HG03457 (cell line): ENCODE results near the gene LIMD2.

ENCODE experiments used
- ATAC-seq: cut with Tn5 transposase; IDR thresholded peaks from one replicate; pipeline ENCODE4 v1.9.1; 2021; ENCODE audit warnings: moderate number of reproducible peaks; ENCODE audit not compliant: unreplicated experiment

LIMD2 gene

DNA sequence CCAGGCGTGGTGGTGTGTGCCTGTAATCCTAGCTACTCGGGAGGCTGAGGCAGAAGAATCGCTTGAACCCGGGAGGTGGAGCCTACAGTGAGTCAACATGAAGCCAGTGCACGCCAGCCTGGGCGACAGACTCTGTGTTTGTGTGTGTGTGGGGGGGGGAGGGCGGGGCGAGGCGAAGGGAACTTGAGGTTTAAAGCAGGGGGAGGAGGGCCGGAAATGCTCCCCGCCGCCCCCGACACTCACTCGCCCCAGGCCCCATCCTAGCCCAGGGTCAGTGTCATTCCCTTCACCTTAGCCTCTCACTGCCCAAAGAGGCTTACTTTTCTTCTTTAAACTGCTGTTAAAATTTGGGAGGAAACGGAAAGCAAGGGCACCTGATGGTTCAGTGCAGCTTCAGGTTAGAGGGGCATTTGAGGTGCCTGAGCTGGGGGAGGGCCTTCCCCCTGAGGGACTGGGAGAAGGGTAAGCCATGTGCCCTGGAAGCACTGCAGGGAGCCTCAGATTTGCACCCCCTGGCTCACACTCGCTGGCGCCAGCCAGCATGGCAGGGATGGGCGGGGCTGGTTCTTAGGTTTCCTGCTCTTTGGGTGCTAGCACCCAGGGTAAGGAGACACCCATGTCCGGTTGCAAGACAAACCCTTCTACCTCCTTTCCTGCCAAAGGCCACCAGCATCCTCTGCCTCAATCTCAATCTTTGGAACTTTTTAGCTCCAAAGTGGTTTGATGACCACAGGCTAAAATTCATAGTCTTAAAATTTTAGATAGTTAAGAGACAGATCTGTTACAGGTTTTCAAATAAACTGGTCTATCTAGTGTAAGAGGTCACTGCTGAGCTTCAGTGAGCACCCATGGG is 2.2 kb upstream of the LIMD2 start:
- no peak for ATAC-seq

DNA sequence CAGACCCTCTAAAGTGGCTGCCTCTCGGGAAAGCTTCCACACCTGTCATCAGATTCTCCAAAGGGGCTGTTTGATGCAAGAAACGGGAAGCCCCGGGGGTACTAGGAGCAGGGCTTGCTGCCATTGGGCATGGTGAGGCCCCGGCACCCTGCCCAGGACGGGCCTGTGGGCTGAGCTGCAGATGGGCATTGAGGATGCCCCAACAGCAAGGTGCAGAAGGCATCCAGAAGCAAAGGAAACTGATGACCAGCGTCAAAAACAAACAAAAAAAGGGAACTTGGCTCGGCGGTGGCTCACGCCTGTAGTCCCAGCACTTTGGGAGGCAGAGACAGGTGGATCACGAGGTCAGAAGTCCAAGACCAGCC is 1.5 kb upstream of the LIMD2 start:
- no peak for ATAC-seq

DNA sequence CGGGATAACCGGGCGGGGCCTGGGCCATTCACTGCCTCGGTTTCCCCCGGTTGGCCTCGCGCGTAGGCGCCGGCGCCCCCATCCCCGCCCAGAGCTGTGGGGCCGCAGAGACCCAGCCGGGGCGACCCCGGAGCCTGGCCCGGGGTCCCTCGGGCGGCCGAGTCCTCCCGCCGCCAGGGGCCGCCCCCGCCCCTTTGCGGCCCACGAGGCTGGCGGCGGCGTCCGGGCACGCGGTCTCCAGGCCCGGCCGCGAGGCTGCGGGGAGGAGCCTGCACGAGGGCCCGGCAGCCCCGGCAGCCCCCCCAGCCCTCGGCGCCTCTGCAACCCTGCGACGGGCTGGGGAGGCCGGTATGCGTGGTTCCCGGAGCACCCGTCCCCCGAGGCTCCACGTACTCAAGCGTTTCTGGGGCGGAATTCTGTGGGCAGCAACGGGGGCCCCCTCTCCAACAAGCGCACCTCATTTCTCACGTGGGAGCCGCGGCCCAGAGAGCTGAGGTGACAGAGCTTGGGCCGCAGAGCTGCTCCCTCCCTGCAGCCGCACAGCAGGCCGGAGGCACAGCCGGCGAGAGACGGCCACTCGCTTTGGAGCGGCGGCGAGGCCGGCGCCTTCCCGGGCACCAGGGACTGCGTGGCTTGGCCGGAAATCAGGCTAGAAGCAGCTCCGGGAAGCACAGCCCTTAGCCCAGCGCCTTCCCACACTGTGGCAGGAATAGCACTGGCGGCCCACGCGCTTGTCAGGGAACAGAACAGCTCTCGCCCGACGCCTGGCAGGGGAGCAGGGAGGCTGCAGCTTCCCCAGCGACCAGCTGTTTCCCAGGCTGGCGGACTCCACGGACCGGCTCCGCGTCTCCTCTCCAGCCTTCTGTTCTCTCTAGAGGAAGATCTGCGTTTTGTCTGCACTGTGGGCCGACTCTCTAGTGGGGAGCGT is 867 bp upstream of the LIMD2 start:
- ATAC-seq, result no peak

DNA sequence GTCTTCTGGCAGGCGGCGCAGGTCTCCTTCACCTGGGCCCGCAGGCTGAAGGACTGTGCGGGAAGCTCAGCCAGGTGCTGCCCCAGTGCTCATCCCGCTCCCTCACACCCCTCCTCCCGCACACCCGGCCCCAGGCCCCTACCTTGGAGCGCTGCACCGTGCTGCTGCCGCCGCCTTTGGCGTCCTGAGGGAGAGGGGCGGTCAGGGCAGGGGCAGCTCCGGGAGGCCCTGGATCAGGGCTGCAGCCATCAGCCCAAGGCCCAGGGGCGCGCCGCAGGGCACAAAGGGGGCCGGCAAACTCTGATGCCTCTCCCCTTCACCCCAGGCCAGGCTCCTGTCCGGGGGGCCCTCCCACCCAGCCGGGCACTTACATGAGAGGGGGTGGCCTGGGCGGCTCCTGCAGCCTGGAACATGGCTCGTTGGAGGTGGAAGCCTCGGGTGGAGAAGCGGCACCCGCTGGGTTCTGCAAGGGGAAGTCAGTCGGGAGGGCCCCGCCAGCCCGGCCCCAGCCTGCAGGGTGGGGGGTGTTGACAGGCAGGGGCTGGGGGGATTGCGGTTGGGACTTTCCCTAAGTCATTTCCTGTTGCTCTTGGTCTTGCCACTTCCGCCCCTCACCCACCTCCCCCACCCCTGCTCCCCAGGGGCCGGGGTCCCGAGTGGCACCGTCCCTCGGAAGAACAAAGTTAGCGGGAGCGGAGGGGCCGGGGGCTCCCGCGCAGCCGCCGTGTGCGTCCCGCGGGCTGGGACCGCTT is 863 bp downstream of the LIMD2 start:
- no peak for ATAC-seq

DNA sequence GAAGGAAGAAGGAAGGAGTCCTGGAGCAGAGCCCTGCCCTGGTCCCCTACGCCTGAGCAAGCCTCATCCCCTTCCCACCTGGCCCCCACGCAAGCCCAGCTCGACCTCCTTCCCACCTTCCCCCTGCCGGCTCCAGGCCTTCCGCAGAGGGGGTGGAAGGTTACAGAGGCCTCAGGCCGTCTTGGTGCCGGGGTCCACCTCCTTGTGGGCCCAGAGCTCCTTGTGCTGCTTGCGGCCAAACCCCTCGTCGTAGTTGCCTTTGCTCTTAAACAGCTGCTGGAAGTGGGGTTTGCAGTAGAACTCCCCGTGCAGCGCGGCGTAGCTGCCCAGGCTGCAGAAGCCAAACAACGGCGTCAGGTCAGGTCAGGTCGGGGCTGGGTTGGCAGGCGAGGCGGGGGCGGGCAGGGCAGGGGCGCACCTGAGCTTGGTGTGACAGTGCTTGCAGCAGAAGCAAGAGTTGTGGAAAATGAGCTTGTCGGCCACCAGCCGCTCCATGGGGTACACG is 1.5 kb downstream of the LIMD2 start:
- ATAC-seq, result no peak

DNA sequence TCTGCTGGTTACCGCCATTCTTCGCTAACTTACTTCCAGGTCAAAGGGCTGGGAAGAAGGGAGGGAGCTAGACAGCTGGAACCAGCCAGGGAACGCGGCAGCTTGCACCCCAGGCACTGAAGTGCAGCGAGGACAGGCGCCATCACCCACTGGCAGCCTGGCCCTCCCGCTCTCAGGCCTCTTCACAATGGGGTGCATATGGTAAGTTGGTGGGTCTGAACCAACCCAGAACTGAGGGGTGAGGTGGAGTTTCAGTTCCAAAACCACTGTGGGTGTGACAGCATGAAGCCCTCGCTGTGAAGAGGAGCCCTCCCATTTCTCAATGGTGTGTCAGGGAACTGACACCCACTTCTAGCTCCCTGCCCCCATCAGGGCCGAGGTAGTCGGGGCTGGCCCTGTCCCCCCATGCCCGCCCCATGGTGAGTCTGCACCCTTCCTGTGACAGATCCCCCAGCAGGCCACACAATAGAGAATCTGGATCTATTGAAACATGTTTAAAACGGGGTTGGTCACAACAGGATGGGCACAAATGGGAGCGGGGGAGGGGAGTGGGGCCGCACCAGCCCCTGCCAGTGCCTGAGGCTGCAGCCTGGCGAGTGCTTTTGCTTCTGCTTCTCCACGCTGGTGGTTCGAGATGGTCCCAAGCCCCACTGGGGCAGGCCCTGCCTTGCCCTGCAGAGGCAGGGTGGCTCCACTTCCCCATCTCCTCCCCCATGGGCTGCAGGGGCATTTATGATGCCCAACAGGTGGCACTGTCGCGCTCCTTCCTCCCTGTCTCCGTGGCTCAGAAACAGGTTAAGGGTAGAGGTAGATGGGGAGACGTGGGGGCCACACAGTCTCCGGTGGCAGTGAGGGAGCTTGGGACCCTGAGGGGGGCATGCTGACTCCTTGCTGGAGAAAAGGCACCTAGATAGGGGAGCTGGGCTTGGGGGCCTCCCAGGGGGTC is 2.3 kb downstream of the LIMD2 start:
- peak; percentile 27 for ATAC-seq

DNA sequence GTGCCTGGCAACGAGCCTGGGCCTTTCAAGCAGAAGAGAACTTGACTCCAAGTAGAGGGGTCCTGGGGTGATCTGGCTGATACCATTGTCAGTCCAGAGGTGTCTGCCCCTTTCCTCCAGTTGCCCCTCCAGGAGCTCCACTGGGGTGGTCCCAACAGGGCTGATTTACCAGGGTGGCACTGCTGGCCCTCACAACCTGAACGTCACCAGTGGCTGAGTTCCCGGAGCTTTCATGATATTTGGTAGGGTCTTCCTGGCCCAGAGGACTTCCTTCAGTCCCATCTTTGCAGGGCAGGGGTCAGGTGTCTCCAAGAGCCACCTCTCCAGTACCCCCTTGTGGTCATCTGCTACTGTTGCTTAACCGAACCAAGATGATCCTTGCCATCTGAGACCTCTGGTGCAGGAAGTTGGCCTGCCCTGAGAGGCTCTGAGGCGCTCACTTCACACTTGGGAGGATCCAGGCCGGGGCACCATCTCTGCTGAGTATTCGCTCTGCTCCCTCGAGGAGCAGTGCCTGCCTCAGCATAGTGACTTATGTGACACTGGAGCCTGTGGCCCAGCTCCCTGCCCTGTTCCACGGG is 3.5 kb downstream of the LIMD2 start:
- ATAC-seq, result no peak

DNA sequence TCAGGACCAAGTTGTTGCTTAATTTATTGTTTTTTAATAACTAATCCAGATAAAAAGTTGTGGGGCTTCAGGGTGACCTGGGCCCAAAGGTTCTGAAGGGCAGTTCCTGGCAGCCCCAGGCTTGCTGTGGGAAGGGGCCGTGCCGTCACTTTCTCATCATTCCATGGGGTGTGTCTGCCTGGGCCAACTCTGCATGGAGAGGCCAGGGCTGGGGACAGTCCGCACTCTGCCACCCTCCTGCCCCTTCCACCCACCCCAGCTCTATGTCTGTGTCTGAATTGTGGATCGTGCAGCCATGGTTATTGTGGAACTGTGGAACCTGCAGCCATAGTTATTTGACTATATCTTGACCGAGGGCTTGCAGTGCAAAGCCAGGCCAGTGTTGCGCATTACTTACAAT is 4.0 kb downstream of the LIMD2 start:
- ATAC-seq, result no peak

DNA sequence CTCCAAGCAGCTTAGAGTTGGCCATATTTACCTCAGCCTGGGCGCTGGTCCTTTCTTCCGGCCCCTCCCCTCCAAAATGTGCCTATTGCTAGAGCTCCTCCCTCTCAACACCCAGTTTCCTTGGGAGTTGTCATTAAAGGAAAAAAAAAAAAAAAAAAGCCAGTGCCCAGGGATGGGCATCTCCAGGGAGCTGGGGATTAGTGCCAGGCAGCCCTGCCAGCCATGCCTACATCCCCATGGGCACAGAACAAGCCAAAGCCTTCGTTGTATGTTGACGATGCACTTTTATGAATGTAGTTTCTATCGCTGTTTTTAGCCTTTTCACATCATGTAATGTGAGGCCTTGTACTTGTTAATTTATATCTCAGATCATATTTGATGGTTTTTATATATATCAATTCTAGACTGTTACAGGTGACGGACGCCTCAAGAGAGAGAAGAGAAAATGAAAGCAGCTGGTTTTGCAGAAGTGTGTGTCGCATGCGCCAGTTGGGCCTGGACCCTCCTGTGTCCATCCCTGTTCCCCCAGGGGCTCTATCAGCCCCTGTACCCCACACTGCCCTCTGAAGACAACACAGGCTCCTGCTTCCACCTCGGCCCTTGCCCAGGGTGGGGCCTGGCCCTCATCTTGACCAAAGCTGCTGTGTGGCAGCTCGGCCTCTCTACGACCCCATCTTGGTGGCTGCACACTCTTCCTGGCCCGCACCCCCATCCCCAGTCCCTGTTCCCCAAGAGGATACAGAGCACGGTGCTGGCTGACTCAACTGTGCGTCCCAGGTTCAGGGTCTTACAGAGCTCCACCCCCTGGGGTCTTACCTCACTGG is 4.8 kb downstream of the LIMD2 start:
- no peak for ATAC-seq

DNA sequence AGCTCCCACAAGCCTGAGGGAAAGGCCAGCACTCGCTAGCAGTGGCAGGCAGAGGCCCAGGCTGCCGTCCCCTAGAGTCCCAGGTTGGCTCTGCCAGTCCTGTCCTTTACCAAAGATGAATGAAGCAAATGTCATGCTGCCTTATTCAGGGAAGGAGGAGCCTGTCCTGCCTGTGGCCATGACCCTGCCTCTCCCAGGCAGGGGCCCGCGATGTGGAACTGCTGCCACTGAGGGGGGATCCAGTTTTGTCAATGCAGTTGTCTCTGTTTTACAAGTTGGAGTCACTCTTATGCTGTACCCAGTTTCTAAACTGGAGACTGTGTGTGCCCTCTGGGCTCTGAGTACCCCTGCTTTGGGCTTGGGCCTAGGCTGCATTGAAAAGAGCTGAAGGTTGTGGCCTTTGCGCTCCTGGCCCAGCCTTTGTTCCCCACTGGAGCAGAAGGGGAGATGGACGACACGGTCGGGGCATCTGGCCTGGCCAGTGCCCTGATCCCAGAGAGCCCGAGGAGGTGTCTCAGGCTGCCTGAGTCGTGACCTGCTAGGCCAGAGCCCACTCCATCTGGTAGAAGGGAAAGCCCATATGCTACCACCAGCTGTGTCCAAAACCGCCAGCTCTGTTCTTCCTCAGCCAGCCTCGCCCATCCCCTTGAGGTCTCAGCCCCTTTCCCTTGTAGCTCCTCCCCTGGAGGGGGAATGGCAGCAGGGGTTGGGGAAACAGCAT is 5.5 kb downstream of the LIMD2 start:
- ATAC-seq, result no peak

DNA sequence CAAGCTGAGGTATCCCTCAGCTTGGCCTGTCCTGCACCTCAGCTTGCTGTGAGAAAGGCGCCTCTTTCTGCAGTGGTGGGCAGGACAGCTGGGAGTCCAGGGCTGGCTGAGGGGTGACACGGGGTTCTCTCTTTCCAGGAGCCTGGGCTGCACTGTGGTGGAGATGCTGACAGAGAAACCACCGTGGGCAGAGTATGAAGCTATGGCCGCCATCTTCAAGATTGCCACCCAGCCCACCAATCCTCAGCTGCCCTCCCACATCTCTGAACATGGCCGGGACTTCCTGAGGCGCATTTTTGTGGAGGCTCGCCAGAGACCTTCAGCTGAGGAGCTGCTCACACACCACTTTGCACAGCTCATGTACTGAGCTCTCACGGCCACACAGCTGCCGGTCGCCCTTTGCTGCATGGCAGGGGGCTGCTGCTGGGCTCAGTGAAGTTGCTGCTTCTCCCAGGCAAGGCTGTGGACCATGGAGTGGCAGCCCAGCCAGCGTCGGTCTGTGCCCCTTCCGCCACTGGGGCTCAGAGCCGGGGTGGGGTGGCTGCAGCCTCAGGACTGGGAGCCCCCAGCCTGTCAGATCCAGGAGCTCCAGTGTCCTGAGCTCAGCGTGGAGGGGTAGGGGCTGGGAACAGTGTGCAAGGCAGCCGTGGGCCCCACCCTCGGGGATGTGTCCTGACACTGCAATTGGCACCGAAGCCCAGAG is 6.4 kb downstream of the LIMD2 start:
- ATAC-seq, result no peak

DNA sequence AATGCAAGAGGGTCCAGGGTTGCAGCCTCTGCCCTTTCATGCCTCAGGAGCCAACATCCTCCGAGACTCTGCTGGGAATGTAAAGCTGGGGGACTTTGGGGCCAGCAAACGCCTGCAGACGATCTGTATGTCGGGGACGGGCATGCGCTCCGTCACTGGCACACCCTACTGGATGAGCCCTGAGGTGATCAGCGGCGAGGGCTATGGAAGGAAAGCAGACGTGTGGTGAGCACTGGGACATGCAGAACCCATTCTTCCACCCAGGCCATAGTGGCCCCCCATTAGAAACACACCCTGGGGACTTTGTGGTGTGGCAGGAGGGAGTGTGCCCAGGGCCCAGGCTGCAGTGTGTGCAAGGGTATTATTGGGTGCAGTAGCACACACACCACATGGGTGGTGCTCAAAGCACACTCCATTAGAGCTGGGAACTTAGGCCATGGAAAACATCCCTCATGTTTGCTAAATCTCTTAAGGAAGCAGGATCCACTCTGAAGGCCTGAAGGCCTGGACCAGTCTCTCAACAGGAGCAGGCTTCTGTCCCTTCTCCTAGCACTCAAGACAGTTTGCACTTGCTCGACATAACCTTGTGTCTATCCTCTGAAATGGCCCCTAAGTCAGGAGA is 7.6 kb downstream of the LIMD2 start:
- no peak for ATAC-seq

DNA sequence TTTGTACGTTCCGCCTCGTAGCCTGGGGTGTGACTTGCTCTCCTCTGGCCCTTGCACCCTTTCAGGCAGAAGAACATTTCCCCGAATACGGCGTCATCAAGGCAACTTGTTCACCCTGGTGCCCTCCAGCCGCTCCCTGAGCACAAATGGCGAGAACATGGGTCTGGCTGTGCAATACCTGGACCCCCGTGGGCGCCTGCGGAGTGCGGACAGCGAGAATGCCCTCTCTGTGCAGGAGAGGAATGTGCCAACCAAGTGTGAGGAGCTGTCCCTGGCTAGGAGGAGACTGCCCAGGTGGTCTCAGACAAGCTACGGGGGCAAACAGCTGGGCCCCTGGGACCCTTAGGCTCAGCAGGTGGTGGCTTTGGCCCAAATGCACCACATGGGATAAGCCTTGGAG is 10.4 kb downstream of the LIMD2 start:
- no peak for ATAC-seq

DNA sequence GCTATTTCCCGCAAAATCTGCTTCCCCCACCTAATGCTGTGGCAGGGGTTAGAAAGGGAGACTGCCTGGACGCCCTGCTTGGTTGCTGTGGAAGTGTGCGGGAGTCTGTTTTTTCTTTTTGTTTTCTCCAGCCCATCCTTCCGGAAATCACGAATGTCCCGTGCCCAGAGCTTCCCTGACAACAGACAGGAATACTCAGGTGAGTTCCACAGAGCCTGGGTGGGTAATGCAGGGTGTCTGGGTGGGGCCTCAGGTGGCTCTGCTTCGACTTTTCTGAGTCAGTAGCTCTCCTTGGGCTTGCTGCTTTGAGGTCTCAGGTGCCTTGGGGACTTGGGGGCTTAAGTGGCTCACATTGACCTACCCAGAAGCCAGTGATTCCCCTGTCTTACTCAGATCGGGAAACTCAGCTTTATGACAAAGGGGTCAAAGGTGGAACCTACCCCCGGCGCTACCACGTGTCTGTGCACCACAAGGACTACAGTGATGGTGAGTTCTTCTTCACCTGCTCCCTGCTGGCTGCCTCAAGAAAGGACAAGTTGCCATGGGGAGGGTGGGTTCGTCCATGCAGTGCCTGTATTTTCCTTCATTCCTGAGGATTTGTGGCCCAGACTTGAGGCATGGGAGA is 11.4 kb downstream of the LIMD2 start:
- ATAC-seq, result no peak

DNA sequence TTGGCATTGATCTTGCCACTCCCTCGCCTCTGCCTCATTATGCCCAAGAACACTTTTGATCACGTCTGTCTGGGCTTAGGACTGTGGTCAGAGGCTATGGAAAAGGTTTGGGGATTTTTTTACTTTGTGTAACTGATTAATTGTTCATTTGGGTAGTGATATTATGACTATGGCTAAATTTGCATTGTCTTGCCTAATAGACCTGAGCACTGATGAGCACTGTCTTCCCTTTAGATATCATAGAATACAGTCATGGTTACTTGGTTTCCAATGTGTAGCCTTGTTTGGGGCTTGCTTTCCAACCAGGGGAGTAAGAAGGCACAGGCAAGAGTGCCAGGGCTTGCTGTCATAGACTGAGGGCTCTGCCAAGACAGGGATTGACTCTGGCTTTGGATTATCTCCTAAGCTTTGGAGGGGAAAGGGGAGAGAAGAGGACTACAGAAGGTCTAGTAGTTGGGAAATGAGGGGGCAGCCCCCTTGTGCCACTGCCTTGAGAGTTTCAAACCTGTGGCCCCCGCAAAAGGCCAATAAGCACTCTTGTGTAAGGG is 13.7 kb downstream of the LIMD2 start:
- no peak for ATAC-seq

DNA sequence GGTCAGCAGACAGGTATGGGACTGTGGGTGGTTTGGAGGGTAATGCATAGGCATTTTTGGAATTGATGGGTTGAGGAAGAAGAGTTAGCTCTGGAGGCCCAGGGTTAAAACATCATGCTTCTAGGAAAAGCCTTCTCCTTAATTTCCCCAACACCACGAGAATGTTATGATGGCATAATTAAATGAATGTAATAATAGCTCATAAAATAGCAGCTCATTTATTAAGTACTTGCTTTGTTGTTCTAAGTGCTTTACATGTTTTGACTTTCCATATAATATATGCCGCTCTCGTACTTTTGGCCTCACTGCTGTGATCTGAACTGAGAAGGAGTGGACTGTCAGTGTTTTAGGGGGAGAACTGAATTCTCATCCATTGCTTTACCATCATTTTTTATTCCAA is 14.3 kb downstream of the LIMD2 start:
- ATAC-seq, result no peak
